ENCODE measurements around the gene RNF182. TPM values are rescaled to one million over a fixed set of nuclear protein-coding genes. Genes with fewer than 3 reads are reported as not detected.

The RNF182 gene
- total RNA-seq, 1 donor from 2014 or later, result 3.0 TPM

- no peaks in the 10 kb centered on the region for H3K9me3 ChIP-seq
- no peak overlapping the region for H3K27ac ChIP-seq
- intact Hi-C loops (cut with DNase I), result no loop called here
Observed at GRCh38 chr6:13913226-13914001, 11.3 kb upstream of the RNF182 start.

GRCh38 chr6:13914351-13914750 lies 10.4 kb upstream of the RNF182 start:
- H3K27ac ChIP-seq, result no peak overlapping the region
- no peak for TF ChIP-seq CTCF (IDR thresholded peaks at IDR 0.05)
- intact Hi-C loops (cut with DNase I), result no loop called here
- DNase-seq (ENCODE audit: low spot score in 2 of 2), result no peak
- H3K27me3 ChIP-seq, result no peaks in the 10 kb centered on the region
- no peak overlapping the region for H3K4me3 ChIP-seq
- H3K4me1 ChIP-seq, result no peaks in the 10 kb centered on the region
- H3K36me3 ChIP-seq, result no peaks in the 10 kb centered on the region
- H3K9me3 ChIP-seq, result no peaks in the 10 kb centered on the region

More at GRCh38 chr6:13913226-13914001, 11.3 kb upstream of the RNF182 start:
- no peak for DNase-seq (ENCODE audit: low spot score in 2 of 2)
- Histone ChIP-seq H3K4me1 (no peaks in the 10 kb centered on the region), H3K36me3 (no peaks in the 10 kb centered on the region), H3K4me3 (no peak overlapping the region), H3K27me3 (no peaks in the 10 kb centered on the region)
- TF ChIP-seq CTCF (IDR thresholded peaks at IDR 0.05), result no peak

- H3K27me3 ChIP-seq, result no peaks in the 10 kb centered on the region
Observed at GRCh38 chr6:13915561-13916229, 9.1 kb upstream of the RNF182 start.

DNA sequence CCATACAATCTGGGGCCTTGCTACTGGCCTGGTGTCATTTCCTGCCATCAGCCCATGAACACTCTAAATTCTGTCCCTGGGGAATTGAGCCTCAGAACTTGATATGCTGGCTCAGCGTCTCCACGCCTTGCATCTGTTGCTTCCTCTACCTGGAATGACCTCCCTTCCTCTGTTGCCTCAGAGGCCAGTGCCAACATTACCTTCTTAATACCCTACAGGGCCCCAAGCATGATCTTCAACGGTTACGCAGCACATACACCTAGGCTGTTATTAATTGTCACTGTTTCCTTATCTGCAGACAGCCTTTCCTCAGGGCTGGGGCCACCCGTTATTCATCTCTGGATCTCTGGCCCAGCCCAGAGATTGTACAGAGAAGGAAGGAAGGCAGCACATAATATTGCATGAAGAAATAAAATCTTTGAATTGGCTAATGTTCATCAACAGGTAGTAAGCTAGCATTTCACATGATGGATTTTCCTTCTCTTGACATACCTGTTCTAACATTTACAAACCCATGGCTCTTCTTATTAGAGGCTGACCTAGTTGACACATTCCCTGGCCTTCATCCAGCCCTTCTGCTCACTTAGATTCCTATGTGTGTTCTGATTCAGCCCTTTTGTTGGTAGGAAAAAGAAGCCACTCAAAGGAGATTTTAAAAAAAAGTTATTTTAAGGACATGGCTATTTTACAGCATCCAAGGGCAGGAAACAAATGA lies 8.4 kb upstream of the RNF182 start:
- H3K4me3 ChIP-seq, result no peak overlapping the region
- TF ChIP-seq CTCF (IDR thresholded peaks at IDR 0.05), result no peak
- H3K9me3 ChIP-seq, result no peaks in the 10 kb centered on the region
- no peak for DNase-seq (ENCODE audit: low spot score in 2 of 2)
- H3K4me1 ChIP-seq, result no peaks in the 10 kb centered on the region
- H3K36me3 ChIP-seq, result no peaks in the 10 kb centered on the region
- no peaks in the 10 kb centered on the region for H3K27me3 ChIP-seq
- intact Hi-C loops (cut with DNase I), result no loop called here
- no peak overlapping the region for H3K27ac ChIP-seq

More at GRCh38 chr6:13915561-13916229, 9.1 kb upstream of the RNF182 start:
- TF ChIP-seq CTCF (IDR thresholded peaks at IDR 0.05), result no peak
- no peak for DNase-seq (ENCODE audit: low spot score in 2 of 2)
- Histone ChIP-seq H3K4me3 (no peak overlapping the region), H3K36me3 (no peaks in the 10 kb centered on the region), H3K27ac (no peak overlapping the region), H3K4me1 (no peaks in the 10 kb centered on the region), H3K9me3 (no peaks in the 10 kb centered on the region)
- intact Hi-C loops (cut with DNase I), result no loop called here

- no peak for TF ChIP-seq CTCF (IDR thresholded peaks at IDR 0.05)
- intact Hi-C loops (cut with DNase I), result no loop called here
- H3K27me3 ChIP-seq, result no peaks in the 10 kb centered on the region
- no peak for DNase-seq (ENCODE audit: low spot score in 2 of 2)
- no peaks in the 10 kb centered on the region for H3K36me3 ChIP-seq
- no peak overlapping the region for H3K27ac ChIP-seq
- no peaks in the 10 kb centered on the region for H3K9me3 ChIP-seq
- H3K4me3 ChIP-seq, result no peak overlapping the region
- no peaks in the 10 kb centered on the region for H3K4me1 ChIP-seq
Observed at GRCh38 chr6:13917141-13917540, 7.6 kb upstream of the RNF182 start.
